GM19193 (cell line): ENCODE data around the gene WFDC1.

ENCODE experiments used
- POLR2A ChIP-seq: IDR thresholded peaks from 4 replicates; pipeline ENCODE4 v1.6.1; 2011; ENCODE audit not compliant: insufficient read depth, insufficient read length; ENCODE audit errors: extremely low read depth

The WFDC1 gene

GRCh38 chr16:84312783-84313382 lies 18.2 kb downstream of the WFDC1 start:
- no peak for TF ChIP-seq POLR2A

- no peak for TF ChIP-seq POLR2A
Measured at GRCh38 chr16:84313921-84314320, 19.2 kb downstream of the WFDC1 start.

- TF ChIP-seq POLR2A, result no peak
Measured at GRCh38 chr16:84314373-84314772, 19.7 kb downstream of the WFDC1 start.

- TF ChIP-seq POLR2A, result no peak
Measured at GRCh38 chr16:84314814-84315213, 20.1 kb downstream of the WFDC1 start.

GRCh38 chr16:84315422-84315821 lies 20.7 kb downstream of the WFDC1 start:
- no peak for TF ChIP-seq POLR2A

GRCh38 chr16:84318091-84318975 lies 23.7 kb downstream of the WFDC1 start:
- TF ChIP-seq POLR2A, result no peak

- TF ChIP-seq POLR2A, result no peak
Measured at GRCh38 chr16:84319146-84319760, 24.6 kb downstream of the WFDC1 start.

- no peak for TF ChIP-seq POLR2A
Measured at GRCh38 chr16:84320511-84320910, 25.8 kb downstream of the WFDC1 start.

- TF ChIP-seq POLR2A, result no peak
Measured at GRCh38 chr16:84321932-84322331, 27.3 kb downstream of the WFDC1 start.

GRCh38 chr16:84322749-84323148 lies 28.1 kb downstream of the WFDC1 start:
- TF ChIP-seq POLR2A, result no peak

GRCh38 chr16:84323606-84324005 lies 28.9 kb downstream of the WFDC1 start:
- TF ChIP-seq POLR2A, result no peak

GRCh38 chr16:84324434-84325262 lies 30.0 kb downstream of the WFDC1 start:
- TF ChIP-seq POLR2A, result no peak

GRCh38 chr16:84326545-84326944 lies 31.9 kb downstream of the WFDC1 start:
- no peak for TF ChIP-seq POLR2A

GRCh38 chr16:84327926-84328505 lies 33.3 kb downstream of the WFDC1 start:
- TF ChIP-seq POLR2A, result no peak

- TF ChIP-seq POLR2A, result no peak
Measured at GRCh38 chr16:84329016-84329415, 34.3 kb downstream of the WFDC1 start.
